A549 treated with CpdA at 1 μM for 4 hours (cell line): Measurements from ENCODE around the gene SLC18B1. TPM values are rescaled to one million over a fixed set of nuclear protein-coding genes. Genes with fewer than 3 reads are reported as not detected.

Experiments used
- total RNA-seq: library from RNA; stranded (reverse); fragments of 200-300 nt; extraction: Qiagen RNA extraction; gene quantifications from 5 replicates; pipeline ENCODE4 v1.2.3, GENCODE V29; 2022; ENCODE audit warnings: low read depth

The SLC18B1 gene
- 5.1 to 6.8 TPM (median 5.5 TPM) in 5 replicates for total RNA-seq

DNA sequence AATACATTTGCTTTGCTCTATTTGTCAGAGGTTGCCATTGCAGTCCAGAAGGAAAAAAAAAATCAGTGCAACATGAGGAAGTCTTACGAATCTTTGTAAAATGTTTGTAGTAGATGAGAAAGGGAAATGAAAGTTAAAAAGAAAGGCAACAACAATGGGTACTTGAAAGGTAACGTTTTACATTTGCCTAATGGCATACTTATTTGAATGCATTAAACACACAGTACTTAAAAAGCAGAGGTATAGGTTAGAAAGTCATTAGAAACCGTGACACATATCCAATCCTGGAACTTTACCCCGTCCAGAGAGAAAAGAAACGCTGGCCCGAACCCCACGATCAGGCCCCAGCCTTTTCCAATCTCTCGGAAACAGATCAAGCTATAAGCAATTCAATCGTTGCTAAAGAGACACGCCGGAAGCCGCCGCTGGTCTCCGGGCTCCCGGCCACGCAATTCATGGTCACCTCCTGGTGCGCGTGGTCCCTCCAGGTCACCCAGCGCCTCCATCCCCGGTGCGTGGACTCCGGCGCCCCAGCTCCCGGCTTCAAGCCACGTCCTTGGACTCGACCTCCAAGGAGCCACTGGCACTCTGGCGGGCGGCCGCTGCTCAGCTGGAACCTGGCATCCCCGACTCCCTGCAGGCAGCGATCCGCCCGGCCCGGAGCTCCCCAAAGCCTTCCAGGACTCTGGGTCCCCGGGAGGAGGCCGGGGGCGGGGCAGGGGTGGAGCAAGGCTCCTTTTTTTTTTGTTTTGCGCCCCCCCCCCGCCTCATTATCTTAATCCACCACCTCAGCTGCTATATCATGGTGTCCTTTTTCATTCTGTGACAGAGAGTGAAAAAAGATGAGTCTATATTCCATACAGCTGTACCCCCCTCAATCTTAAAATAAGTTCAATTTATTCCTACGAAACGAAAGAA is at the start of gene SLC18B1:
SLC18B1 (minus strand) TSS at position 687 of the 918 bp plus-strand sequence; CDS start at position 506, 181 bp downstream.

Other genes starting within 250 kb of the SLC18B1 start
- not detected in 5 replicates for gene TAAR8, start 246.0 kb downstream of the SLC18B1 start, total RNA-seq
- gene TAAR6, start 228.3 kb downstream of the SLC18B1 start, total RNA-seq, result not detected in 5 replicates
- gene TAAR5, start 208.9 kb downstream of the SLC18B1 start, total RNA-seq, result not detected in 5 replicates
- gene TAAR2, start 174.4 kb downstream of the SLC18B1 start, total RNA-seq, result not detected in 5 replicates
- gene TAAR1, start 139.5 kb downstream of the SLC18B1 start, total RNA-seq, result not detected in 5 replicates
- 0.03 to 0.13 TPM (median 0.11 TPM) in 4 of 5 replicates, not detected in the other for gene VNN1, start 84.6 kb downstream of the SLC18B1 start, total RNA-seq
- gene VNN2, start 40.7 kb downstream of the SLC18B1 start, total RNA-seq, result not detected in 5 replicates
- gene RPS12, start 15.9 kb upstream of the SLC18B1 start, total RNA-seq, result 1,870 to 2,028 TPM (median 1,990 TPM) in 5 replicates